HCT116 (cell line): ENCODE data around the gene CPLX3. TPM values are rescaled to one million over a fixed set of nuclear protein-coding genes. Genes with fewer than 3 reads are reported as not detected.

Experiments
- ATAC-seq: fragments of 200-7000 bp; cut with Tn5 transposase; 2 replicates; pipeline ENCODE4 v1.9.1; 2020; ENCODE audit warnings: mild to moderate bottlenecking, moderate library complexity
- BruUV-seq: library from RNA; stranded (reverse); fragments of 400-500 nt; replicated peaks from 2 replicates; lab custom pipeline; 2021; lab: Mats Ljungman, UMichigan
- CTCF ChIA-PET: fragments of 300-600 bp; sonication (Branson Sonifier 250); formaldehyde crosslinking; loops from one replicate; lab custom pipeline; 2021; ENCODE audit warnings: antibody characterized with exemption; lab: Charles Lee
- POLR2A ChIA-PET: fragments of 300-600, 350-600 bp; sonication (Branson Sonifier 250); formaldehyde crosslinking; loops from one replicate; lab custom pipeline; 2021; ENCODE audit warnings: antibody characterized with exemption; lab: Charles Lee
- RAD21 ChIA-PET, 2 experiments: fragments of 300-600 bp; sonication (Branson Sonifier 250); formaldehyde crosslinking; loops; one replicate each; lab custom pipeline; 2023; ENCODE audit warnings: low total read pairs in 2 of 2; ENCODE audit not compliant: uncharacterized antibody in 2 of 2, unreplicated experiment in 2 of 2, low non-redundant PET in 1 of 2; lab: Charles Lee
- DNase-seq: peaks from one replicate; pipeline ENCODE4 v3.0.0-alpha.2; 2010; ENCODE audit warnings: low read depth, low spot score
- H2AFZ ChIP-seq: fragments of 200-600 bp; shearing (Covaris generic), sonication (generic); 2 replicates; pipeline ENCODE4 v1.6.1; 2017; ENCODE audit warnings: low read depth, mixed run types, mixed read lengths, antibody characterized with exemption, low read length; ENCODE audit not compliant: poor library complexity, severe bottlenecking
- H3K27ac ChIP-seq: 2 replicates; pipeline ENCODE4 v1.5.1; 2012; ENCODE audit warnings: low read depth, low read length
- H3K27me3 ChIP-seq: fragments of 200-600 bp; sonication (generic); 2 replicates; pipeline ENCODE4 v1.6.1; 2016; ENCODE audit warnings: mixed run types, low read length, mixed read lengths; ENCODE audit not compliant: insufficient read depth
- H3K36me3 ChIP-seq, 2 experiments: fragments of 200-500 bp in 1 of 2; fragments of 200-600 bp in 1 of 2; sonication (Bioruptor generic) in 1 of 2; sonication (generic) in 1 of 2; 2 replicates each; pipeline versions ENCODE4 v1.5.1 to v1.6.1; 2014 to 2016; ENCODE audit warnings: low read length in 2 of 2, inconsistent platforms in 1 of 2, mixed read lengths in 1 of 2, mixed run types in 1 of 2; ENCODE audit not compliant: insufficient read depth in 2 of 2, control insufficient read depth in 1 of 2
- H3K4me1 ChIP-seq, 2 experiments: fragments of 200-600 bp in 1 of 2; sonication (generic) in 1 of 2; 2 replicates each; pipeline versions ENCODE4 v1.5.1 to v1.6.1; 2012 to 2017; ENCODE audit warnings: low read length in 2 of 2, inconsistent platforms in 1 of 2, mild to moderate bottlenecking in 1 of 2, mixed read lengths in 1 of 2, mixed run types in 1 of 2, moderate library complexity in 1 of 2; ENCODE audit not compliant: insufficient read depth in 2 of 2, control insufficient read depth in 1 of 2
- H3K4me2 ChIP-seq: fragments of 200-600 bp; sonication (generic); 2 replicates; pipeline ENCODE4 v1.6.1; 2017; ENCODE audit warnings: mixed run types, low read length, mixed read lengths
- H3K4me3 ChIP-seq, 2 experiments: fragments of 200-600 bp in 1 of 2; sonication (generic) in 1 of 2; replicated peaks in 1 of 2; 2 replicates each; pipeline ENCODE4 v1.5.1; 2011 to 2016; ENCODE audit warnings: low read length in 2 of 2, control low read depth in 1 of 2, low read depth in 1 of 2, mild to moderate bottlenecking in 1 of 2, mixed read lengths in 1 of 2, mixed run types in 1 of 2
- H3K79me2 ChIP-seq: fragments of 200-600 bp; sonication (generic); 2 replicates; pipeline ENCODE4 v1.6.1; 2017; ENCODE audit warnings: mild to moderate bottlenecking, mixed run types, low read length, moderate library complexity, mixed read lengths; ENCODE audit not compliant: insufficient read depth
- H3K9ac ChIP-seq: fragments of 200-600 bp; sonication (generic); 2 replicates; pipeline ENCODE4 v1.6.1; 2016; ENCODE audit warnings: low read length, mixed read lengths
- H3K9me2 ChIP-seq: fragments of 200-600 bp; sonication (generic), shearing (Covaris generic); 2 replicates; pipeline ENCODE4 v1.6.1; 2017; ENCODE audit warnings: mixed run types, mild to moderate bottlenecking, moderate library complexity; ENCODE audit not compliant: insufficient read depth
- H3K9me3 ChIP-seq, 2 experiments: fragments of 200-500 bp in 1 of 2; fragments of 200-600 bp in 1 of 2; sonication (Bioruptor generic) in 1 of 2; sonication (generic) in 1 of 2; 2 replicates each; pipeline ENCODE4 v1.6.1; 2014 to 2017; ENCODE audit warnings: low read length in 2 of 2, mixed read lengths in 2 of 2, inconsistent platforms in 1 of 2, low read depth in 1 of 2, mild to moderate bottlenecking in 1 of 2, mixed run types in 1 of 2, moderate library complexity in 1 of 2; ENCODE audit not compliant: control insufficient read depth in 1 of 2, insufficient read depth in 1 of 2
- H4K20me1 ChIP-seq: fragments of 200-600 bp; sonication (generic), shearing (Covaris generic); 2 replicates; pipeline ENCODE4 v1.6.1; 2017; ENCODE audit warnings: mixed run types, mild to moderate bottlenecking, moderate library complexity; ENCODE audit not compliant: insufficient read depth
- ATF3 ChIP-seq: IDR thresholded peaks from 2 replicates; pipeline ENCODE4 v1.6.1; 2012
- ELF1 ChIP-seq: IDR thresholded peaks from 2 replicates; pipeline ENCODE4 v1.6.1; 2012; ENCODE audit warnings: low read depth, borderline replicate concordance
- JUND ChIP-seq: IDR thresholded peaks from 2 replicates; pipeline ENCODE4 v1.6.1; 2012
- MAX ChIP-seq: IDR thresholded peaks from 2 replicates; pipeline ENCODE4 v1.6.1; 2012
- POLR2A ChIP-seq: IDR thresholded peaks from 2 replicates; pipeline ENCODE4 v1.7.0; 2011; ENCODE audit warnings: borderline replicate concordance; ENCODE audit not compliant: insufficient read depth, insufficient read length; ENCODE audit errors: extremely low read depth
- REST ChIP-seq: IDR thresholded peaks from 2 replicates; pipeline ENCODE4 v1.6.1; 2012; ENCODE audit warnings: low read depth
- SP1 ChIP-seq: IDR thresholded peaks from 2 replicates; pipeline ENCODE4 v1.6.1; 2012; ENCODE audit warnings: low read depth
- YY1 ChIP-seq: IDR thresholded peaks from 2 replicates; pipeline ENCODE4 v1.6.1; 2011; ENCODE audit warnings: low read length, low read depth, moderate library complexity, mild to moderate bottlenecking; ENCODE audit not compliant: insufficient replicate concordance; ENCODE audit errors: extremely low read depth
- ZBTB33 ChIP-seq: IDR thresholded peaks from 2 replicates; pipeline ENCODE4 v1.6.1; 2011; ENCODE audit warnings: mild to moderate bottlenecking, low read length, moderate library complexity; ENCODE audit not compliant: insufficient replicate concordance; ENCODE audit errors: extremely low read depth
- ZFX ChIP-seq: fragments of 450-650 bp; IDR thresholded peaks from 2 replicates; pipeline ENCODE4 v1.6.1; 2017
- ZNF274 ChIP-seq: fragments of 200-500 bp; sonication (Bioruptor generic); IDR thresholded peaks from 2 replicates; pipeline ENCODE4 v1.6.1; 2014; ENCODE audit warnings: mild to moderate bottlenecking, low read depth, low read length, inconsistent platforms
- intact Hi-C: fragments of 100-400 bp; cut with micrococcal nuclease; formaldehyde crosslinking; loops from 2 replicates; pipeline ENCODE4 v1.10.0; 2022
- total RNA-seq: library from RNA; stranded (reverse); gene quantifications from one replicate; pipeline ENCODE4 v1.2.1, GENCODE V29; 2021; ENCODE audit not compliant: unreplicated experiment

CPLX3 gene
- total RNA-seq, 1 experiment from 2014 or later = not detected

GRCh38 chr15:74838137-74838516 lies 11.7 kb downstream of the CPLX3 start:
- no TSS peak for BruUV-seq
- Histone ChIP-seq H3K9me3 (no peaks in the 10 kb centered on the region), H3K79me2 (peaks cover 6% of the 10 kb centered on the region; the same call in 1 of the 2 replicates), H3K4me2 (no peak overlapping the region), H3K27ac (no peak overlapping the region), H3K9me2 (no peaks in the 10 kb centered on the region), H3K9ac (no peak overlapping the region), H3K4me3 (no peak overlapping the region), H4K20me1 (no peaks in the 10 kb centered on the region), H3K4me1 (peaks cover 3 to 15% of the 10 kb centered on the region in 2 experiments; a peak in 3 of 4 replicates), H2AFZ (no peak overlapping the region), H3K27me3 (no peaks in the 10 kb centered on the region), H3K36me3 (peaks cover 2 to 8% of the 10 kb centered on the region in 2 experiments; a peak in 1 of 4 replicates)
- POLR2A ChIA-PET = no interaction called here
- CTCF ChIA-PET = no interaction called here
- no peak for ATAC-seq
- DNase-seq = no peak
- intact Hi-C loops = no loop called here
- RAD21 ChIA-PET = no interaction called here
- TF ChIP-seq MAX (no peak), ZBTB33 (no peak), ELF1 (no peak), REST (no peak), ZFX (no peak), YY1 (no peak), ZNF274 (no peak), POLR2A (no peak), JUND (no peak), SP1 (no peak), ATF3 (no peak)
